Measurements from ENCODE around the gene TGFBR3.
"Not testable (repeated sequence)": the region's sequence is repeated elsewhere in the genome, so short reads cannot be mapped to it uniquely, and the experiment has no call there.

Gene TGFBR3

GRCh38 chr1:91846007-91846638 is 39.8 kb downstream of the TGFBR3 start:
- no peak for DNase-seq

- no peak for DNase-seq
Measured at GRCh38 chr1:91844862-91845528, 41.0 kb downstream of the TGFBR3 start.

- DNase-seq: no peak
Measured at GRCh38 chr1:91843843-91844242, 42.1 kb downstream of the TGFBR3 start.

- DNase-seq: no peak
Measured at GRCh38 chr1:91842563-91842962, 43.4 kb downstream of the TGFBR3 start.

- DNase-seq: no peak
Measured at GRCh38 chr1:91842056-91842455, 43.9 kb downstream of the TGFBR3 start.

- not testable (repeated sequence) for DNase-seq
Measured at GRCh38 chr1:91840276-91840675, 45.7 kb downstream of the TGFBR3 start.

GRCh38 chr1:91836331-91837040 is 49.5 kb downstream of the TGFBR3 start:
- DNase-seq: no peak

GRCh38 chr1:91835087-91835521 is 50.8 kb downstream of the TGFBR3 start:
- no peak for DNase-seq

GRCh38 chr1:91834549-91834948 is 51.4 kb downstream of the TGFBR3 start:
- not testable (repeated sequence) for DNase-seq

GRCh38 chr1:91833946-91834345 is 52.0 kb downstream of the TGFBR3 start:
- no peak for DNase-seq

GRCh38 chr1:91831132-91831930 is 54.6 kb downstream of the TGFBR3 start:
- DNase-seq: no peak

- DNase-seq: no peak
Measured at GRCh38 chr1:91830242-91831131, 55.5 kb downstream of the TGFBR3 start.

- no peak for DNase-seq
Measured at GRCh38 chr1:91829293-91830153, 56.4 kb downstream of the TGFBR3 start.

- no peak for DNase-seq
Measured at GRCh38 chr1:91828583-91829281, 57.2 kb downstream of the TGFBR3 start.

- no peak for DNase-seq
Measured at GRCh38 chr1:91827459-91828321, 58.3 kb downstream of the TGFBR3 start.

- DNase-seq: no peak
Measured at GRCh38 chr1:91827087-91827458, 58.9 kb downstream of the TGFBR3 start.

- no peak for DNase-seq
Measured at GRCh38 chr1:91826649-91827048, 59.3 kb downstream of the TGFBR3 start.

- DNase-seq: no peak
Measured at GRCh38 chr1:91826248-91826647, 59.7 kb downstream of the TGFBR3 start.

GRCh38 chr1:91821126-91821868 is 64.7 kb downstream of the TGFBR3 start:
- no peak for DNase-seq
